Stimulated activated CD4-positive, alpha-beta T cell treated with anti-CD3 and anti-CD28 coated beads, Interleukin-2, amount 100 ng/mL, for 48 hours (primary cell): ENCODE measurements around the gene TBC1D9.

Source experiments
- DNase-seq, 2 donors: peaks; one replicate each; pipeline ENCODE4 v3.0.0-alpha.2; 2020

TBC1D9 gene

DNA sequence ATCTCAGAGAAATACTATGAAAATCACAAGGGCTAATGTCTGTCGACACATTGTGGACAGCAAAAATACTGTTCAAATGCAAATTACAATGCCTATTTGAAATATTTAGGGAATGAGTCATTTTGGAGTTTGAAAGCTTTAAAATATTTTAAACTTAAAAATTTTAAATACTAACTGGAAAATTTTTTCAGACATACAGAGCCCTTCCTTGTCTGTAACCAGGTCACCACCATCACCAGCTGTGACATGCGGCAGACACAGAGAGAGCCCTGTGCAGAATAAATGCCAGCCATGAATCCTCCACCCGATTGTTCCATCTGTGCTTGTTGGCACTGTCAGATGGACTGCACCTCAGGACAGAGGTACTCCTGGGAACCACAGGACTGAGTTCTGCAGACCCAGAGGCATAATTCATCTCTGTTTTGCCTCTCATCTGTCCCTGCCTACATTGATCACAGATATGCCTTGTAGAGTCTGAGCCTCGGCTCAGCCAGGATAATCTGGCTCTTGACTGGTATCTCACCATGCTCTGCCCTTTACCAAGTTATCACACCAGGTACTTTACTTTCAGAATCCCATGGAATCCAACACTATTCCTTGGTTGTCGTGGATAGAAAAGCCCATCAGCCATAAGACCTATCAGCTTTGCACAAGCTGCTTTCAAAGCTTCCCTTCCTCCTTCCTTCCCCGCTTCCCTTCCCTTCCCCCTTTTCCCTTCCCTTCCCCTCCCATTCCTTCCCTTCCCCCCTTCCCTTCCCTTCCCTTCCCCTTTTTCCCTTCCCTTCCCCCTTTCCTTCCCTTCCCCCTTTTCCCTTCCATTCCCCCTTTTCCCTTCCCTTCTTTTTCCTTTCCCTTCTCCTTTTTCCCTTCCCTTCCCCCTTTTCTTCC, 67.2 kb downstream of the TBC1D9 start:
- no peak for DNase-seq

DNA sequence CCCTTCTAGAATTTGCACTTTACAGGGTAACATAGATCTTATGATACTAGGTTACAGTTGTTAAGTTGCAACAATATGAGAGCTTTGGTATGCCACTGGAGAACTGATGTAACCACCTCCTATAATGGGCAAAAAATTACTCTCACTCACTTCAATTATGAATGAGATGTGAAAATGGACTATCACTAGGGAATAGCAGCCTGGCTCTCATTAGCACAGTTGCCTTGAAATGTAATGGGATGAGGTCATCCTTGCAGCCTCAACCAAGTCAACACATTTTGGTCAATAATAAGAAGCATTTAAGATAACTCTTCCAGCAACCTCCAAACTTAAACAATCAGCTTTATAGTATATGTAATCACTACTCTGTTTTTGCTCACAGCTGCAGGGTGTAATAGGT, 69.4 kb downstream of the TBC1D9 start:
- no peak for DNase-seq

DNA sequence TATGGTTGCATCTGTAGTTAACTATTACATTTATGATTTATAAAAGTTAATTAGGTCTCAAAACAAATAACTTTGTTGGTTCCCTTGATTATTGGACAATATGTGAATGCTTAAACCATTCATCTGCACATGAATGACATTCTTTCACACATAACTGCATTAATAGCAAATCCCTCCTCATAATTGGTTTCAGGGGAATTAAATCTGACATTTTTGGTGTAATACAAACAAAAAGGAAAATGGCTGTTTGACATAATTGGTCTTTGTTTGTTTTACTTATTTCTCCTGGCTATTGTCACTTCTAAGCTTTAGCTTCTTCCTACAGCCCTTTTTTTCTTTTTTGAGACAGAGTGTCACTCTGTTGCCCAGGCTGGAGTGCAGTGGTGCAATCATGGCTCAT, 71.9 kb downstream of the TBC1D9 start:
- DNase-seq: no peak

DNA sequence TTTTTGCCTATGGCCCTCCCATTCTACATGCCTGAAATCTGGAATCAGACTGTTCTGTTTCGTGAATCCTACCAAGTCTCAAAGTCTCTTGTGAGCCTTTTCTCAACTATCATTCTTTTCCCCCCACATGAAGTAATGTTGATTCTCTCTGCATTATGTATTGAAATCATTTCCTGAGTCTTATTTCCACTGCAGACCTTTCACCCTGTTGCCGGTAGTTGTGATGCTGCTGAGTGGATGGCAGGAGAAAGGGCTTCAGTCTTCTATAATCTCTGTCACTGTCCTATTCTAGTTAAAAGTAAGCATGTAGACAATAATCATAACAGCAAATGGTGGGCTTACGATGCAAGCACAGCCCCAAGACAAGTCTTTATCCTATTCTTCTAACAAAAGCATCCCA, 75.0 kb downstream of the TBC1D9 start:
- DNase-seq: no peak

DNA sequence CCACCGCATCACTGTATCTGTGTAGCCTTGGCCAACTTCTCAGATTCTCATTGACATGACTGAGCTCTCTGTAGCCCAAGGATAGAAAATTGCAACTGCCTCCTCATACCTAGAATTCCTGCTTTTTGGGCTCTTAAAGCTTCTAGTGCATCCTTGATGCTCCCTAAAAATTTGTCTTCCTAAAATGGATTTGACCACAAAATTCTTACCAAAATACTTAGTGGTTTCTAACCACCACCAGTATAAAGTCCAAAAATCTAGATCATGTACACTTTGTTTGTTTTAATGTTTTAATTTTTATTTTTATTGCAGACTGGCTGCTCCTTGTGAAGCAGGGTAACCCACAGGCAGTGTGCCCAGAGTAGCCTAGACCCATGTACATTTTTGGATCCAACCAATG, 75.5 kb downstream of the TBC1D9 start:
- no peak for DNase-seq

DNA sequence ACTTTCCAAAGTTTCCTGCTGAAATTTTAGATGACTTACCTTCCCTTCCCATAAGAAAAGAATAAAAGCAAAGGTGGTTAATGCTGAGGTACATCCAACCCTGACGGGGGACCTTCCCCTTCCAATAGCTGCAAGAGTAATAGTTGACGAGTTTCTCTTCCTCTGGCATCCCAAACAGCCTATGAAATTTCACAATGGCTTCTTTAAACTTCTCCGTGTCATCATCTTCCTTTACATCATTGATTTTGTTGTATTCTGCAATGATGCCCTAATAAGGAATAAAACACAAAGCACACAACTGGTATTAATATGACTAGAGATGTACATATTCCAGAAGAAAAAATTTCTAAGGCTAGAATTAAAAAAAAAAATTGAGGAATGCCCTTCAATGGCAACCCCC, 76.6 kb downstream of the TBC1D9 start:
- no peak for DNase-seq

DNA sequence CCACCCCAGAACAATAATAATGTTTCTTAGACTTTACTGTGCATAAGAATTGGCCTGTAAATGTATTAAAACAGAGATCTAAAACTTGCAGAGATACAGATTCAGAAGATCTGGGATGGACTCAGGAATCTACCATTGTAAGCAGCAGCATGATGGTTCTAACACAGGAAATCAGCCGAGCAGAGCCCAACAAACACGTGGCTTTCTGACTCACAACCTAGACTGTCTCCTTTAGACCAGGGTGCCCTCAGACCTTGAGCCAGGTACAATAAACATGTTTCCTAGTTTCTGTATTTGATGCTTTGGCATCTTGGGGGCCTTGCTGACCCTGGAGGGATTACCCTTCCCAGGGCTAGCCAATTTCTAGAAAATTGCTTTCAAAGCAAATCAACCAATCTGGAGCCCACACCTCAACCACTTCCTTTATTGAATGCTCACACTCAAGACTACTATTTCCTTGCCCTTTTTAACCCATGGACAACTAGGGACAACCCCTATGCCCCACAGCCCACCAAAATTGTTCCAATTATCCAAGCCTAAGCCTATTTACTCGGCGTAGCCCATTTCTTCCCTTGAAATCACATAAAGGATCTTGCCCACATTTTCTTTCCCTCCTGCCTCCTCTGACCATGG, 80.5 kb downstream of the TBC1D9 start:
- no peak for DNase-seq

DNA sequence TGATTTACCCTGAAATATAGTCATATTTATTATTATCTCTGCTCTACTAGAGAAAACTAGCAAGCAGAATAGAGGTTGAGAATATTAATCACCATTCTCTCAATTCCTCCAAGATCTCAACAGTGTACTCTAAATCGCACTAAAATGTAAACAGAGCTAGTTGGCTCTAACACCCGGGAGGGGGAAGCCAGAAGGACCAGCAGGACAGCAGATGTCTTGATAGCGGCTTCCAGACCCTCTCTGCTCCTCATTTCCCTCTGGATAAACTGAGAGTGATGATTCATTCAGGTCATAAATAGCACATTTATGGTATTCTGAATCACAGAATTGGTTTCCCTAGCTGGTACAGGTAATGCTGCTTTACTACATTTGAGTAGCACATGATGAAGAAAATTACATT, 82.5 kb downstream of the TBC1D9 start:
- DNase-seq: no peak

DNA sequence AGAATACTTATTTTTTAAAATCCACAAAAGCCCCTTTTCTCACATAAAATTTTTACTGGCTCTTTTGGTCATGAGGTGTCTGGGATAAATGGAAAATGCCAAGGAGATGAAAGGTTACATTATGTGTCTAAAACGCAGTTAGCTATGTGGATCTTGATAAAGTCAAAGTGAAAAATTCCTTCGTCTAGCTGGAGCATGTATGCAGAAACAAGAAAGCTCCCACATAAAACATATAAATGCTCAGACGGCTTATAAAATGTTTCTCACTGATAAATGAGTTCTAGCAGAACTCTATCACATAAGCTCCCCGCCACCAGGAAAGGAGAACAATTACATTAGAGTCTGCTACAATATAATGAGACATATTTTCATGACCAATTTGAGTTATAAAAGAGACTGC, 83.8 kb downstream of the TBC1D9 start:
- no peak for DNase-seq

DNA sequence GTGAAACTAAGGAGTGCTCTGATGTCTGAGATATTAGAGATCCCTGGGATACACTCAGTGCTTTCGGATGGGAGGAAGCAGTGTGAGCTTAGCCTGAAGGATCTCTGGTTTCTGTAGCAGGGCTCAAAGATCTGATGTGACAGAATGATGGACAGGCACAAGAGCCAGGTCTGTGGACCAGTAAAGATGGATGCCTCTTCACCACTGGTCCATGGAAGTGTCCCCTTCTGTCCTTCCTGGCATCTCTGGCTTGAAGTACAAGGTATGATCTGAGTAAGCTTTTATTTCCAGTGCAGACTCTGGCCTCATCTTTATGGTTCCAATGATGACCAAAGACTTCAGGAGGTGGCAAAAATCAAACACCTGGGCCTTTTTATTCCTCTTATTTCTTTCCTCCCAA, 88.1 kb downstream of the TBC1D9 start:
- no peak for DNase-seq

DNA sequence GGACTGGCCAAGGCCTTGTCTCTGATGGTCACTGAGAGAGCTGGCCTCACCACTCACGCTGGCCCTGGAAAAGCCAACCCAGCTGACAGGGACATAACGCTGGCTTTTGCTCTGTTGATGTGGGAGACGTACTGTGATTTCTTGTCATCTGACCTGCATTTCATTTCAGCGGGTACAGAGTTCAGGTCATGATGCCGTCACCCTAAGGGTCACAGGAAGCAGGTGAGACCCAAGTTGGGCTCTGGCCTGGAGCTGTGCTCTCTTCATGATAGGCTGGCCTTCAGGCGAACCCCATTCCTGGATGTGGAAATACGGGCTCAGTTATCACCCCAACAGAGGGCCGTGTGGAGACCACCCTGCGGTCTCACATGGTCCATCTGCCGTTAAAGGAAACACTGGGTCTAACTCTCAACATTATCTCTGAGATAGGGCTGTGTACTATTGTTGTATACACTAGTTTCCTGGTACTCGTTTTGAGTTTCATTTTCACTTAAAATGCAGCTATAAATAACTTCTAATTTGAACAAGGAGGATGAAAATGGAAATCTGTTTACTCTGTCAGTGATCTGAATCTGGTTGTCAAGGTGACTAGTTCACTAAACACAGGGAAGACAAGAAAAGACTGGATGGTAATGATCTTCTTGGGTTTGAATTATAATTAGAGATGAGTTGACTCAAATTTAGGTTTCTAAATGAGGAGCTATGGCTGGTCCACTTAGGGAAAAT, 89.1 kb downstream of the TBC1D9 start:
- DNase-seq: no peak

DNA sequence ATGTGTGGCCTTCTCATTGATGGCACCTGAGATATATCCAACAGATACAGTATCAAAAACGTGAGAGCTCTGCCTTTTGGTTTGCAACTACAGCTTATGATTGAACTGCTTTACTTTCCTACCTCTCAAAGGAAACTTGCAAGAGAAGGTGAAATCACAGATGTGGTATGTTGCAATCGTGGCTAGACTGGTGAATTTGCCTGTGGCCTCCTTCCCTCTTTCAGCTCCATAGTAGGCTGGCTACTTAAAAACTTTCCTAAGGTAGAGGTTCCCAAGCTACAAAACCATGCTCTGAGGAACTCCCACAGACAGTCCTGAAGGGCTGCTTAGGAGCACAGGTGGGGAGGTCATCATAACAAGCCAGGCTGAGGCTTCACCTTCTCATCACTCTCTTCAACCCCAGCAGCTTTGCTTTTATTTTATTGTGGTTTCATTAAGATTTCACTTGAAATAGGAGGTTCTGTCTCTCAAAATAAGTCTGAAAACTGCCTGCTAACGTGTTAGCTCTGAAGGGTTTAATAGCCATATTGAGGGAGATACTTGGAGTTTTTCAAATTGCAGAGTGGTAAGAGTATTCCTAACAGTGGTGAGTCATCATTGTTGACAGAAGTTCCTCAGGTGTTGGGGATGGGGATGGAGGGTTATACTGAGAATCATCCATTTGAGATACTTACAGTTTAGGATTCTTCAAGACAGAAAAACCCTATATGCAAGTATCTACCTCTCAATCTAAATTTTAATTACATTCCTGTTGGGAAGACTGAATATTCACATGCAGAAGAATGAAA, 93.9 kb downstream of the TBC1D9 start:
- no peak for DNase-seq

DNA sequence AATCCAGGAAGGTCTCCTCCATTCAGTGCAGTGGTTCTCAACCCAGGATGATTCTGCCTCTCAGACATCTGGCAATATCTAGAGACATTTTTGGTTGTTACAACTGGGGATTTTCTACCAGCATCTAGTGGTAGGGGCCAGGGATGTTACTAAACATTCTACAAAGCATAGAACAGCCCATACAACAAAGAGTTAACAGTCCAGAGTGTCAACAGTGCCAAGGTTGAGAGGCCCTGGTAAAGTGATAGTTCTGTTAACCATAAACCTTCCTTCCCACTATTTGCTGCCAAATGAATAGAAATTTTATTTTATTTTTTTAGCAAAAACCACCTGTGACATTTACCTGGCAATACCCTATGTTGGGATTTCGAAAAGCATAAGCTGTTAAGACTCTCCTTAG, 94.6 kb downstream of the TBC1D9 start:
- no peak for DNase-seq

DNA sequence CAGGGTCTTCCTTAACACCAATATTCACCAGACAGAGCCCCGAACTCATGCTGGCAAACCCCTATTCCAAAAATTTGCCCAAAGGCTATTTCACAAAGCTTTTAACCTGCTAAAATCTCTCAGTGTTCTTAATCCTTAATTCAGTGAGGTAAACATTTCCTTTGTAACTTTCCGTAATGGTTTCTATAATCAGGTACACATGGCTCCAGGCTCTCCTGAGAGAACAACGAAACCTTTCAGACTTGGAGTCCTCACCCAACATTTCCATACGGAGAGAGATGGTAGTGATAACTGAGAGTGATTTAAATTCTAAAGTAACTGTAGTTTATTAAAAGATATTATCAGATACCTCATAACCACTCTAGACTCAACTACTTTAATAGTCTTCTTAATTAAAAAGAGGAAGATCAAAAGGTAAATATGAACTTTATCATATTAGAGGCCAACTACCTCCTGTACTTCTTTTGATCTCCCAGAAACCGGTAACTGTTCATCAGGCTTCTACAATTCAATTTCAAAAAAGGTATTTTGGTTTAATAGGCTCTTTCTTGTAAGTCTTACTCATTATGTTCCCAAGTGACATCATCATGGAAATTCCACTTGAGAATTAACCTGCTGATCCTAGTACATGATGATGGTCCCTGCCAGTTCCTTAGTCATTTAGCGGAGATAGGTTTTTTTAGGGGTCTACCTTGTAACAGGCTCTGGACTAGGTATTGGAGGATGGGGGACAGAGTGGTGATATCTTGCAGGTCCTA, 96.1 kb downstream of the TBC1D9 start:
- no peak for DNase-seq

DNA sequence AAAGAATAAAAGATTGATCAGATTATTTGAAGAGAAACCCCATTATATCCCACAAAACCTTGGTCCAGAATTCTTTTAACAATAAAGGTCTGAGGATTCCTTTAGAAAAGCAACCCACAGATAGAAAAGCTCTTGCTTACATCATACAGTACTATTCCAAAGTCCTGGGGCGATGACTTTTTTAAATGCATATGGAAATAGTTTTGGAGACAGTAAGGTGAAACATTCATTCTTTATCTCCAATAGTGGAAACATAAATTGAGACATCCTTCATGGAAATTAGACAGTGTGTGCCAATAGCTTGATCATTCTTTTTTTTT, 101.7 kb downstream of the TBC1D9 start:
- no peak for DNase-seq

DNA sequence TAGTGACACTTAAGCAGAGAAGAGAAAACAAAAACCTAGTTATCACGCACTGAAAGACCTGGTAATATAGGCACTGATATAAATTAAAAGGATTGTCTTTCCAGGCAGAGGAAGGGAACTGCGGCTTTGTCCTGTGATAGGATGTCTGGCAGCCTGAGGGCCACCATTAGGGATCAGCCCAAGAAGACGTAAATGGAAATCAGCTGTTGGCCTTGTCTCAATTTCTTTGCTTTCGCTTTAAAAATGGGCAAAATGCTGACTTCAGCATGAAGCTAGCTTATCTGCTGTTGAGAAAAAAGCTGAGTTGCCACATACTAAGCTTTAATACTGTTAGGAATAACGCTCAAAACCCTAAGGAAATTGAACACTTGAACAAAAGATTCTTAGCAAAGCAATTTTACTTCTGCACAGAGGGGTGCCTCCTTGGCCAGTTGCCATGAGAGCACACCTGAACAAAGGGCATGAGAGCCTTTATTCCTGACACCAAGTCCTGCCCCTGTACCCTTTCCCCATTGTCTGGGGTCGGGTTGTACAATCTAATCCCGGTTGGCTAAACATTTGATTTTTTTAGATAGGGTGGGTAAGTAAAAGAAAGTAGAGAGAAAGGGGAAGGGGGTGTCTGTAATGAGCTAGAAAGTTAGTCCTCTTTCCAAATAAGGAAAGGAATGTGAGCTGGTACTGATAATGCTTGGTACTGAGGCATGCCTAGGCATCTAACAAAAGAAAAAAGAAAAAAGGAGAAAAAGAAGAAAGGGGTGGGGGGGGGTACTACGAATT, 102.3 kb downstream of the TBC1D9 start:
- no peak for DNase-seq

DNA sequence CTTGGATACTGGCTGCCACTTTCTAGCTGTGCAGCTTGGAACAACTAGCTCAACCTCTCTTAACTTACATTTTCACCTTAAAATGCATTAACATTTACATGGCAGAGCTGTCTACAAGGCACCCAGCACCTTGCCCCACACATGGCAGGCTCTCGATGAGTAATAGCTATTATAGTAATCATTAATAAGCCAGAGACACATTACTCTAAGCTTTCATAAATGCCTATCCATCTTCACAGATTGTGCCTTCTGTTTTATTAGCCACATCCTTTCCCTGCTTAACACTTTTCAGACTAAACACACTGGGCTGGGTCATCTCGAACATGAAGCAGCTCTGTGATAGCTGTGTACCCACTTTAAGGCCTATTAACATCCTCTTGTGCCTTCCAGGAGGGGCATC, 103.6 kb downstream of the TBC1D9 start:
- no peak for DNase-seq

DNA sequence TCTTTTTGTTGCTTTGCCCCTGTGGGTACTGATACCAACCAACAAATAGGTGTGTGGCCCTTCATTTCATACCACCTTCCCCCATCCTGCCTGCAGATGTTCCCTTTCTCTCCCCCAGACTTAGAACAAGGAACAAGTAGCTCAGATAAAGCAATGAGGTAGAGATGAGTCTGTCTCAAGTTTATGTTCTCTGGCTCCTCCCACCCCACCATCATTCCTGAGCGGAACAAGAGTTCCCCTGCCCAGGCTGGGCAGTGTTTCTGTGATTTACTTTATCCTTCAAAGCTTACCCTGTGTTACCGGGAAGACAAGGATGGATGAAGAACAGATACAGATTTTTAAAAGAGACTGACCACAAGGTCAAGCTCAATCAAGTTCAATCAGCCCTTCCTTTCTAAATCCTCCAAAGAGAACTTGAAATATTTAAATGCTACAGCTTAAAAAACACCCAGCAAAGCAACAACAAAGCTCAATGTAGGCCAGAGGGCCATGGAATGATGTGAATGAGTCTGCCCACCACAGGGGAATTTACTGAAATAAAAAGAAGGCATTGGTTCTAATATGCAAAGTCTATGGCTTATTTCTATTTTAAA, 107.4 kb downstream of the TBC1D9 start:
- no peak for DNase-seq

DNA sequence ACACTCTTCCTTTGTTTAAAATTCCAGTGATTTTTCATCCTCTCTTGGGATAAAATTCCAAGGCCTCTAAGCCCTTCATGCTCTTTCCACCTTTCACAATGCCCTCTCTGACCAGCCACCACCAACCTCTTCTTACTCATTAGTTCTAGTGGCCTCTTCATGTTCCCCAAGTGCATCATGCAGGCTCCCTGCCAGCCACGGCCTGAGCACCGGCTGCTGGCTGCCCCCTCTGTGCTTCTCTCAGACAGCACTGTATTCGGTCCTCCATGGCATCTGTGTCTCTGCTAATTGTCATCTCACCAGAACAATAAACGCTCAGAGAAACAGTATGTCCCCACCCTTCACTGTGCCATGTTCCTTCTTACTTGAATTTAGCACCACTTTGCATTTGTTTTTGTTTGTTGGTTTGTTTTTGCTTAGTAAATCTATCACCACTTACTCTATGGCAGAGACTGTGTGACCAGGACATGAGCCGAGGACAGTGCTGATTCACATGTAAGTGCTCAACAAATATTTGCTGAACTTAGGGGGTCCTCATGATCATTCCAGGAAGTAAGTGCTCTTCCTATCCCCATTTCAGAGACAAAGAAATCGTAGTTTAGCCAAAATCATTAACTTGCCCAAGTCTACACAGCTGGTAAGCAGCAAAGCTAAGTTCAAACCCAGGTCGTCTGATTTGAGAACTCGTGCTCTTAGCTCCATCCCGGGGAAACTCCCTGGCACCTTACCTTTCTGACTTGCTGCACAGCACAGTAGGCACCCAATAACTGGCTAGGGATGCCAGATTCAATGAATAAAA, 110.4 kb downstream of the TBC1D9 start:
- DNase-seq: no peak

DNA sequence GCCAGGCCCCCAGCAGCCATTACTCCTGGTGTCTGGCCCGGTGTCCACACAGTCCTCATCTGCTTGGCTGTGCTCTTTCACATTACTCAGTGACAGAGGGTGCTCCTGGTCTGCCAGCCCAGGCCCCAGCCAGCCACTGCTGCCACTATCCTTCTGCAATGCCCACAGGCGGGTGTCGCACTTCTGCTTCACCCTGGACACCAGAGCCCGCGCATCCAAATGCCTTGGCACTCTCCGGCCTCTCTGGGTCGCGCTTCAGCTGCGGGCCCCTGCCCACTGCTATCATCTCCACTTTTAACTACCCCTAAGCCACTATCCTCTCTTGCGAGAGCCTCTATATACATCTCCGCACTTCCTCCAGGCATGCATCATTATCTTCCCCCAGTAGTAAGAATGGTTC, 111.0 kb downstream of the TBC1D9 start:
- no peak for DNase-seq
